Hepatocyte (in vitro differentiated cells): Measurements from ENCODE around the gene MYRIP. TPM values are rescaled to one million over a fixed set of nuclear protein-coding genes. Genes with fewer than 3 reads are reported as not detected.

Source experiments
- DNase-seq: peaks from one replicate; pipeline ENCODE4 v3.0.0-alpha.2; 2016; ENCODE audit warnings: low spot score
- H2AFZ ChIP-seq: fragments of 200-600 bp; sonication (generic); 2 replicates; pipeline ENCODE4 v1.6.0; 2016; ENCODE audit warnings: antibody characterized with exemption, mild to moderate bottlenecking
- H3K27ac ChIP-seq: fragments of 200-600 bp; sonication (generic); 2 replicates; pipeline ENCODE4 v1.5.1; 2016; ENCODE audit warnings: mild to moderate bottlenecking
- H3K27me3 ChIP-seq: fragments of 200-600 bp; sonication (generic); 2 replicates; pipeline ENCODE4 v1.6.1; 2016
- H3K36me3 ChIP-seq: fragments of 200-600 bp; sonication (generic); replicated peaks from 2 replicates; pipeline ENCODE4 v1.5.1; 2016; ENCODE audit warnings: low read depth; ENCODE audit not compliant: insufficient read depth
- H3K4me1 ChIP-seq: fragments of 200-600 bp; sonication (generic); 2 replicates; pipeline ENCODE4 v1.5.1; 2016; ENCODE audit warnings: mild to moderate bottlenecking, moderate library complexity; ENCODE audit not compliant: insufficient read depth
- H3K4me2 ChIP-seq: fragments of 200-600 bp; sonication (generic); 2 replicates; pipeline ENCODE4 v1.6.0; 2016
- H3K4me3 ChIP-seq: fragments of 200-600 bp; sonication (generic); 2 replicates; pipeline ENCODE4 v1.5.1; 2016; ENCODE audit warnings: mild to moderate bottlenecking
- H3K79me2 ChIP-seq: fragments of 200-600 bp; sonication (generic); 2 replicates; pipeline ENCODE4 v1.6.0; 2017; ENCODE audit warnings: mild to moderate bottlenecking
- H3K9me2 ChIP-seq: fragments of 200-600 bp; sonication (generic); replicated peaks from 2 replicates; pipeline ENCODE4 v1.6.0; 2017; ENCODE audit warnings: mild to moderate bottlenecking; ENCODE audit not compliant: insufficient read depth
- H3K9me3 ChIP-seq: fragments of 200-600 bp; sonication (generic); 2 replicates; pipeline ENCODE4 v1.5.1; 2016; ENCODE audit warnings: low read depth, mild to moderate bottlenecking
- H4K20me1 ChIP-seq: fragments of 200-600 bp; sonication (generic); 2 replicates; pipeline ENCODE4 v1.6.0; 2016; ENCODE audit warnings: mild to moderate bottlenecking; ENCODE audit not compliant: insufficient read depth, poor library complexity, severe bottlenecking
- EZH2 ChIP-seq: fragments of 200-600 bp; sonication (generic); IDR thresholded peaks from 2 replicates; pipeline ENCODE4 v1.6.1; 2016; ENCODE audit warnings: antibody characterized with exemption, mild to moderate bottlenecking, borderline replicate concordance
- EZH2phosphoT487 ChIP-seq: fragments of 200-600 bp; sonication (generic); IDR thresholded peaks from one replicate; pipeline ENCODE4 v1.6.1; 2018; ENCODE audit warnings: antibody characterized with exemption, mild to moderate bottlenecking, low read depth, moderate library complexity; ENCODE audit not compliant: unreplicated experiment, severe bottlenecking
- WGBS: methylation state at CpG from one replicate; pipeline ENCODE4 v1.1.6; 2016; ENCODE audit warnings: low lambda C conversion rate; ENCODE audit errors: missing lambda C conversion rate; 5-methylcytosine and 5-hydroxymethylcytosine counted together
- polyA plus RNA-seq: library from polyadenylated mRNA; unstranded; fragments of >200 nt; fragmentation: Nextera tagmentation; extraction: Ambion mirVana; gene quantifications from 2 replicates; pipeline ENCODE4 v1.2.1, GENCODE V29; 2016
- total RNA-seq: library from RNA; depleted of rRNA; stranded (reverse); fragments of >200 nt; gene quantifications from 2 replicates; pipeline ENCODE4 v1.2.3, GENCODE V29; 2014
- TF ChIP-seq, protein P1 (sequence below): fragments of 200-600 bp; sonication (generic); IDR thresholded peaks from 2 replicates; pipeline ENCODE4 v1.5.1; 2016; ENCODE audit warnings: antibody characterized with exemption, mild to moderate bottlenecking; ENCODE audit not compliant: poor library complexity

The MYRIP gene
- total and polyA plus RNA-seq, 2 experiments from 2014 or later, result 0.57 TPM; not detected in 1

DNA sequence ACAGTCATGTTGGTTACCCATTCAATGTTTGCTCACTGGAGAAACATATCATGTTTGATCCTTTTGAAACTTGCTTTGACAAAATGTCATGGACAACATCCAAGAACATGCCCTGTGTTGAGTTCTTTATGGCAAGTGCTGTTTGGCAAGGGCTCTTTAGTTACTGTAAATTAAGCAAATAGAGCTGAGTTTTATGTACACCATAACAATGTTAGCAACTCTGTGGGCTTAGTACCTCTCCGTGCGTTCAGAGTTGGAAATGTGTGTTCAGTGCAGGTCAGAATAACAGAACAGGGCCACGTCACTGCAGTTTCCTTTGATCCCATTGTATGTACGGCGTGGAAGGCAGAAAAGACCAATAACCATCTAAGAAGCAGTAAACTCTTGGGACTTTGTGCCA is 132.5 kb downstream of the MYRIP start:
- Histone ChIP-seq H3K79me2 (no peaks in the 10 kb centered on the region), H3K4me2 (no peak overlapping the region), H3K9me3 (no peaks in the 10 kb centered on the region), H3K4me3 (no peak overlapping the region), H3K9me2 (no peaks in the 10 kb centered on the region), H3K36me3 (no peaks in the 10 kb centered on the region), H4K20me1 (no peaks in the 10 kb centered on the region), H3K27me3 (no peaks in the 10 kb centered on the region), H3K4me1 (no peaks in the 10 kb centered on the region), H3K27ac (no peak overlapping the region), H2AFZ (no peak overlapping the region)
- no peak for DNase-seq
- 80% methylated on average over 5 of the region's 5 CpGs for WGBS
- TF ChIP-seq EZH2 (no peak), EZH2phosphoT487 (no peak)
- TF ChIP-seq, protein P1, sequence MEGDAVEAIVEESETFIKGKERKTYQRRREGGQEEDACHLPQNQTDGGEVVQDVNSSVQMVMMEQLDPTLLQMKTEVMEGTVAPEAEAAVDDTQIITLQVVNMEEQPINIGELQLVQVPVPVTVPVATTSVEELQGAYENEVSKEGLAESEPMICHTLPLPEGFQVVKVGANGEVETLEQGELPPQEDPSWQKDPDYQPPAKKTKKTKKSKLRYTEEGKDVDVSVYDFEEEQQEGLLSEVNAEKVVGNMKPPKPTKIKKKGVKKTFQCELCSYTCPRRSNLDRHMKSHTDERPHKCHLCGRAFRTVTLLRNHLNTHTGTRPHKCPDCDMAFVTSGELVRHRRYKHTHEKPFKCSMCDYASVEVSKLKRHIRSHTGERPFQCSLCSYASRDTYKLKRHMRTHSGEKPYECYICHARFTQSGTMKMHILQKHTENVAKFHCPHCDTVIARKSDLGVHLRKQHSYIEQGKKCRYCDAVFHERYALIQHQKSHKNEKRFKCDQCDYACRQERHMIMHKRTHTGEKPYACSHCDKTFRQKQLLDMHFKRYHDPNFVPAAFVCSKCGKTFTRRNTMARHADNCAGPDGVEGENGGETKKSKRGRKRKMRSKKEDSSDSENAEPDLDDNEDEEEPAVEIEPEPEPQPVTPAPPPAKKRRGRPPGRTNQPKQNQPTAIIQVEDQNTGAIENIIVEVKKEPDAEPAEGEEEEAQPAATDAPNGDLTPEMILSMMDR, result no peak

DNA sequence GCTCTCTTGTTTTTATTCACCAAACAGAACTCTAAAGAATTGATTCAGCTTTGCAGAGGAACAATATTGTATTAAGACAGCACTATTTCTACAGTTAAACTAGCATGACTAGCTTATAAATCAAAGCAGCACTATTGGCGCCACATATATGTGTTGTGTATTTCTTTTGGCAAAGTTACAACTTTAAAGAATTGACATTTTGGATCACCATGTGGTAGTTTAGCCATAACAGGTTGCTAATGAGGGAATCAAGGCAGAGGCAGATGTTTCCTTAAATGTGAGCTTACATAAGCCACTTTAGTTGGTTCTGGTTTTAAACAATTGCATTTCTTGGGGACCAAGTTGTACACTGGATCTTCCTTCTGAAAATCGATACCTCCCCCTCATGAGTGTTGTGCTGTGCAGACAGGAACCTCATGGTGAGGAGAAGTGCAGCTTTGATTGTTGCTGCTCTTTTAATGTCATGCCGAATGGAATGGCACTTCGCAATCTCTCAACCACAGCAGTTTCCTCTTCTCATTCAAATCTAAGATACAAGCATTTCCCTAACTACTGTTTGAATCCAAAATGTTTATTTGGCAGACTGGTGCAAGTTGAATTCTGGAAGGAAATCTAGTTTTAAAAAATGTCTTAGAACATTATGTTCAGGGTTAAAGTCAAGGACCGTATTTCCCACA is 151.2 kb downstream of the MYRIP start:
- no peaks in the 10 kb centered on the region for H4K20me1 ChIP-seq
- no peaks in the 10 kb centered on the region for H3K79me2 ChIP-seq
- H3K9me3 ChIP-seq, result no peaks in the 10 kb centered on the region
- WGBS, result 72% methylated on average over 5 of the region's 5 CpGs
- H3K27me3 ChIP-seq, result no peaks in the 10 kb centered on the region
- no peaks in the 10 kb centered on the region for H3K9me2 ChIP-seq
- H2AFZ ChIP-seq, result no peak overlapping the region
- H3K4me2 ChIP-seq, result no peak overlapping the region
- H3K27ac ChIP-seq, result no peak overlapping the region
- H3K36me3 ChIP-seq, result no peaks in the 10 kb centered on the region
- DNase-seq, result no peak
- TF ChIP-seq EZH2 (no peak), EZH2phosphoT487 (no peak)
- TF ChIP-seq, protein P1, result no peak
- H3K4me3 ChIP-seq, result no peak overlapping the region
- H3K4me1 ChIP-seq, result no peaks in the 10 kb centered on the region

DNA sequence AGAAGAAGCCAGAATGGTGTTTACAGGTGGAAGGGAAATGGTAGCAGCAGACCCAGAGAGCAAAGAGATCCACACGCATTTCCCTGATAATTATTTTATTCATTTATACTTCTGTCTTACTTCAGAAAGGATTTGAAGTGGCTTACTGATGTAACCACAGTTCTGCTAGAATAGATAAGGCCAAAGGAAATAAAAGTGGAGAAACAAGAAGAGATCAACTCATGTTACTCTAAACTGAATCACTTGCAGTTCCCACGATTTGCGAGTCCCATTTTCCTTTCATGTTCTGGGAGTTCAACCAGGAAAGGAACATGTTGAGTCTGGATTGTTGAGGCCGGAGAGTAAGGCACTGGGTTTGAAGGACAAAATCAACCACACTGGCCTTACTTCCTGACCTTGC is 151.8 kb downstream of the MYRIP start:
- H3K36me3 ChIP-seq, result no peaks in the 10 kb centered on the region
- no peak overlapping the region for H3K27ac ChIP-seq

More for the DNA sequence above, 151.8 kb downstream of the MYRIP start:
- Histone ChIP-seq H2AFZ (no peak overlapping the region), H3K4me3 (no peak overlapping the region), H3K27me3 (no peaks in the 10 kb centered on the region), H3K9me2 (no peaks in the 10 kb centered on the region), H4K20me1 (no peaks in the 10 kb centered on the region), H3K9me3 (no peaks in the 10 kb centered on the region), H3K4me1 (no peaks in the 10 kb centered on the region), H3K79me2 (no peaks in the 10 kb centered on the region), H3K4me2 (no peak overlapping the region)
- TF ChIP-seq EZH2, result no peak
- TF ChIP-seq, protein P1, result no peak
- no peak for TF ChIP-seq EZH2phosphoT487
- WGBS, result 88% methylated on average over 4 of the region's 4 CpGs
- no peak for DNase-seq
